Esophagus muscularis mucosa (tissue), 4 donors: ENCODE data around the gene MYD88.

ENCODE experiments used
- CTCF ChIP-seq, 3 experiments: fragments of 200-600 bp in 2 of 3; fragments of 450-650 bp in 1 of 3; sonication (generic) in 2 of 3; IDR thresholded peaks; one replicate each; pipeline ENCODE4 v1.5.1; 2017 to 2019; ENCODE audit warnings: antibody characterized with exemption in 3 of 3, mild to moderate bottlenecking in 2 of 3, moderate library complexity in 1 of 3
- EP300 ChIP-seq: sonication (generic); formaldehyde crosslinking; IDR thresholded peaks from one replicate; pipeline ENCODE4 v1.6.1; 2017; ENCODE audit warnings: antibody characterized with exemption
- POLR2A ChIP-seq: fragments of 450-650 bp; IDR thresholded peaks from one replicate; pipeline ENCODE4 v1.6.1; 2017; ENCODE audit warnings: antibody characterized with exemption, moderate library complexity, mild to moderate bottlenecking, low read depth
- POLR2AphosphoS5 ChIP-seq, 2 donors: sonication (generic); formaldehyde crosslinking; IDR thresholded peaks; one replicate each; pipeline ENCODE4 v1.6.1; 2017; ENCODE audit warnings: antibody characterized with exemption in 2 of 2

GRCh38 chr3:38111696-38112377 is 26.6 kb upstream of the MYD88 start:
- TF ChIP-seq CTCF (IDR thresholded peaks at IDR 0.05): no peak
- no peak for TF ChIP-seq POLR2AphosphoS5 (IDR thresholded peaks at IDR 0.05)
- TF ChIP-seq POLR2A: no peak
- no peak for TF ChIP-seq EP300
